Left forelimb (tissue), 1 donor: Measurements from ENCODE around the gene BCL11A.

Experiments
- DNase-seq: peaks from one replicate; pipeline ENCODE4 v3.0.0-alpha.2; 2018; ENCODE audit warnings: low spot score

The BCL11A gene

GRCh38 chr2:60406192-60406591 lies 147.3 kb downstream of the BCL11A start:
- DNase-seq, result no peak

- DNase-seq, result no peak
Observed at GRCh38 chr2:60405271-60405919, 148.1 kb downstream of the BCL11A start.
